D721Med (cell line): ENCODE results near the gene PNO1.

Experiments used
- DNase-seq: peaks from one replicate; pipeline ENCODE4 v3.0.0; 2011; ENCODE audit warnings: low spot score; ENCODE audit not compliant: insufficient read length
- FAIRE-seq: peaks from 2 replicates; lab custom pipeline; 2011; peaks lifted over from hg19 to GRCh38; lab: Jason Lieb, UNC
- TF ChIP-seq, protein P1 (sequence below): IDR thresholded peaks from 2 replicates; pipeline ENCODE4 v1.5.1; 2012; ENCODE audit warnings: mild to moderate bottlenecking, control low read depth; ENCODE audit not compliant: insufficient read depth; ENCODE audit errors: missing control alignments

Gene PNO1

DNA sequence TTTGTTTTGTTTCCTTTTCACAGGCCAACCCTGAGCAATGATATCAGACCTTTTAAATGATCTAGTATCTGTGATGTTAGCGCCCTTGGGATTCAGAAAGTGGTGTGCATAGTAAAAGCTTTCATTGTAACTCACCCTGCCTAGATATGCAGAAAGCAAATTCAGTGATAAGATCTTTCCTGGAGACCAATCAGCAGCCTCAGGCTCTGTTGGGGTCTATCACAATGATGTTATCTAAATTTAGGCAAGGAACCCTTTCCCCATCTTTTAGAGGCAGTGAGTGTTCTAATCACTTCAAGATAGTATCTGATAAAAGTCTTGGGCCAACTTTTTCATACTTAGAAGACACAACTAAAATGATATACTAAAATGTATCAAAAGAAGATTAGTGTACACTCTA is 23.6 kb upstream of the PNO1 start:
- TF ChIP-seq, protein P1, sequence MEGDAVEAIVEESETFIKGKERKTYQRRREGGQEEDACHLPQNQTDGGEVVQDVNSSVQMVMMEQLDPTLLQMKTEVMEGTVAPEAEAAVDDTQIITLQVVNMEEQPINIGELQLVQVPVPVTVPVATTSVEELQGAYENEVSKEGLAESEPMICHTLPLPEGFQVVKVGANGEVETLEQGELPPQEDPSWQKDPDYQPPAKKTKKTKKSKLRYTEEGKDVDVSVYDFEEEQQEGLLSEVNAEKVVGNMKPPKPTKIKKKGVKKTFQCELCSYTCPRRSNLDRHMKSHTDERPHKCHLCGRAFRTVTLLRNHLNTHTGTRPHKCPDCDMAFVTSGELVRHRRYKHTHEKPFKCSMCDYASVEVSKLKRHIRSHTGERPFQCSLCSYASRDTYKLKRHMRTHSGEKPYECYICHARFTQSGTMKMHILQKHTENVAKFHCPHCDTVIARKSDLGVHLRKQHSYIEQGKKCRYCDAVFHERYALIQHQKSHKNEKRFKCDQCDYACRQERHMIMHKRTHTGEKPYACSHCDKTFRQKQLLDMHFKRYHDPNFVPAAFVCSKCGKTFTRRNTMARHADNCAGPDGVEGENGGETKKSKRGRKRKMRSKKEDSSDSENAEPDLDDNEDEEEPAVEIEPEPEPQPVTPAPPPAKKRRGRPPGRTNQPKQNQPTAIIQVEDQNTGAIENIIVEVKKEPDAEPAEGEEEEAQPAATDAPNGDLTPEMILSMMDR = no peak
- DNase-seq (no peak), FAIRE-seq (no peak)

GRCh38 chr2:68134554-68134953 is 23.1 kb upstream of the PNO1 start:
- TF ChIP-seq, protein P1 = no peak
- FAIRE-seq = no peak
- no peak for DNase-seq

- TF ChIP-seq, protein P1 = no peak
- DNase-seq (no peak), FAIRE-seq (peak; percentile 88)
Measured at GRCh38 chr2:68135448-68136320, 22.0 kb upstream of the PNO1 start.

DNA sequence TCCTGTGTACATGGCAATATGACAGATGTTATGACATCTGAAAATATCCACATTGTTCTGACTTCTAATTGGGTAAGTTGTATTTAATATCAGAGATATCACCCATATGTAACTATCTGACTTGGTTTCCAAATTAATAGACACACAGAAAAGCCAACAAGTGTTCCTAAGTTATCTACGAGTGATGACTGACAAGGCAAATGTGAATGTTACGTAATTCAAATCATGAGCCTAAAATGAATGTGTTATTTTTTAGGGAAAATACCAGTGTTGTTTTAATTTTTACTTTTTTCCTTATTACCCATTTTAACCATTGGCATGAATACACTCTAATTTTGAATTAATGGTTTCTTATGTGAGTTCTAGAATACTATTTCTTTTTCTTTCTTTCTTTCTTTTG is 15.8 kb upstream of the PNO1 start:
- no peak for DNase-seq
- TF ChIP-seq, protein P1 = no peak
- FAIRE-seq = no peak

DNA sequence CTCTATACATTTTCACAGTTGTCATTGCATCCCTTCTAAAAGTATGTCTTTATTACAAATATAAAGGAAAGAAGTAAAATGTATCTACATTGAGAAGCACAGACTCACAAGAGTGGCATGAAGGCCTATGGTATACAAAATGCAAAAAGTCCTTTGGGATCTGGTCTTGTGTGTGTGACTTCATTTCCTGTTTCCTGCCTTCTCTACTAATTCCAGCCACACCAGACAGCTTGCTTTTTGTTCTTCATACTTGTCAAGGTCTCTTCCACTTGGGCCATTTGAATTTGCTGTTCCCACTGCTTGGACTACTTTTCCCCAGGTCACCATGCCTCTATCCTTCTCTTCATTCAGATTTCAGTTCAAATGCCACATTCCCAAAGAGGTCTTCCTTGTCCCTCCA is 6.7 kb upstream of the PNO1 start:
- FAIRE-seq = no peak
- no peak for DNase-seq
- TF ChIP-seq, protein P1 = no peak

DNA sequence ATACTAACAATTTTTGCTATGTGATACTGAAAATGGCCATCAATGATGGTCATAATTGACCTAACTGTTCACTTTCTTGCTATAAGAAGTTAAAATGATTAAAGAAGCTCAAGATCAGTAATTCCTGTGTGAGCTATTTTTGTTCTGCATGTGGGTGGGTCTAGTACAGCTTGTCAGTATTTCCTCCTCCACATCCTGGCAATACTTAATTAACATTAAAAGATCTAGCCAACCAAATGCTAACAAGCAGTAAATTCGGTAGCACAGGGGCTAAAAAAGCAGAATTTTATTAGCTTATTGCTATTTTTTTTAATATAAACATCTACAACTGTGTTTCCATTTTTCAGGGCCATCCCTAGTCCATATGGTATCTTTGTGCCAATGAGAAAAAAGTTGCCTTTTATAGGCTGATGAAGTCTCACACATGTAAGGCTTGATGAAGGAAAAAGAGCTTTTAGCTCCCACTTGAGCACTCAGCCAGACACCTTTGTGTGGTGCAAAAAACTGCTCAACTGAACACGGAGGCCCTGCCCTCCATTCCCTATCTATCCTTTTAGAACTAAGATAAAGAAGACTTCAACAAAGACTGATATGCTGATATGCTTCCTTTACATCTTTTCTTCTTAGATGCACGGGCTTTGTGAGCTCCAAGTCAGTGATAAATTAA is 4.9 kb upstream of the PNO1 start:
- no peak for DNase-seq
- FAIRE-seq = no peak
- TF ChIP-seq, protein P1 = no peak

- FAIRE-seq (no peak), DNase-seq (no peak)
- TF ChIP-seq, protein P1 = no peak
Measured at GRCh38 chr2:68155618-68156017, 2.1 kb upstream of the PNO1 start.
